ENCODE data around the gene GALM. TPM values are rescaled to one million over a fixed set of nuclear protein-coding genes. Genes with fewer than 3 reads are reported as not detected.

The GALM gene
- total RNA-seq, result 77.0 and 78.4 TPM in 2 replicates

DNA sequence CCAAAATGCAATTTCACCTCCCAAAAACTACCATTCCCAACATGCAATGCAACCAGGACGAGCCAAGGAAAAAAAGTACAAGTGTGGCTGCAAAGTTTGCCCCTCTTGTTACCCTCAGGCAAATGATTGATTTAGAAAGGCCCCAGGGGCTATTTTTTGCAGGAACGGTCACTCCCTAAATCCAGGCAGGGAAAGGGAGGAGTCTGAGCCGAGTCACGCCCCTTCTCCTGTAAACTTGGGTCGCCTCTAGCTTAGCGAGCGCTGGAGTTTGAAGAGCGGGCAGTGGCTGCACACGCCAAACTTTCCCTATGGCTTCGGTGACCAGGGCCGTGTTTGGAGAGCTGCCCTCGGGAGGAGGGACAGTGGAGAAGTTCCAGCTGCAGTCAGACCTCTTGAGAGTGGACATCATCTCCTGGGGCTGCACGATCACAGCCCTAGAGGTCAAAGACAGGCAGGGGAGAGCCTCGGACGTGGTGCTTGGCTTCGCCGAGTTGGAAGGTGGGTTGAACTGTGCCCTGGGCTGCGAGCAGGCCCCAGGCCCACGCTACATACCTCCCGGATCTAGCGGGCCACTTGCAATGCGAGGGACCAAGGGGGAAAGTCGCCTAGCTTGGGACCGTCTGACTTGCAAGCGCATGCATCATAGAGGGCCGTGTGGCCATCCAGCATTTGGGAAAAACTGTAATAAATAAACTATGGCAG lies at the start of gene GALM:
TSS of gene GALM (plus strand) at position 261 of the 702 bp plus-strand sequence. CDS start at position 309, 48 bp downstream.
- no peaks in the 10 kb centered on the region for H3K27me3 Mint-ChIP-seq (ENCODE audit: insufficient read depth)
- peaks cover 69% of the 10 kb centered on the region for H3K4me1 Mint-ChIP-seq (ENCODE audit: low read depth)
- intact Hi-C loops (cut with micrococcal nuclease), result loop anchor here (2.0 to 5.0 kb wide), 2 partner anchors 43 to 461 kb away; no protein-coding TSS in a partner anchor
- no peaks in the 10 kb centered on the region for H3K9me3 Mint-ChIP-seq
- H3K27ac Mint-ChIP-seq, result peak within 1 kb of the TSS; percentile 94
- H3K4me3 Mint-ChIP-seq, result peak within 1 kb of the TSS; percentile 93
- DNase-seq (ENCODE audit: low spot score), result peak; percentile 54
- H3K36me3 Mint-ChIP-seq (ENCODE audit: low read depth), result peaks cover 23% of the 10 kb centered on the region

DNA sequence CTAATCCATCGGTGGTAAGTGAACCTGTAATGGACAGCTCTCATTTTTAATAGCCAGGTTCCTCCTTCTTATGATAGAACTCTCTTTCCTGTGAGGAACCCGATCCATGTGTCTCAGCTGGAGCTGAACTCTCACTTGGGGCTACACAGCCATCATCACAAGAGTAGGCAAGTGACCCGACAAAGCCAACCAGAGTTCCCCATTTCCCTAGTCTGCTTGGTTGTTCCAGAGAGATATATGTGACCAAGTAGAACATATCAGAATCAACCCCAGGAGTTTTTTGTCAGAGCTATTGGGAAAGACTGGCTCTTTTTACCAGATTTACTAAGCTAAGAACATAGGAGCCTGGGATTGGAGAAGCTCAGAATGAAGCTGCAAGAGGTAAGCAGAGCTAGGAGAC lies 48.6 kb upstream of the GALM start:
- H3K4me1 Mint-ChIP-seq (ENCODE audit: low read depth), result peaks cover 47% of the 10 kb centered on the region
- H3K4me3 Mint-ChIP-seq, result no peak overlapping the region
- H3K27ac Mint-ChIP-seq, result no peak overlapping the region
- intact Hi-C loops (cut with micrococcal nuclease), result no loop called here
- H3K27me3 Mint-ChIP-seq (ENCODE audit: insufficient read depth), result peaks cover 2% of the 10 kb centered on the region
- H3K36me3 Mint-ChIP-seq (ENCODE audit: low read depth), result peaks cover 4% of the 10 kb centered on the region
- no peak for DNase-seq (ENCODE audit: low spot score)
- peaks cover 5% of the 10 kb centered on the region for H3K9me3 Mint-ChIP-seq

DNA sequence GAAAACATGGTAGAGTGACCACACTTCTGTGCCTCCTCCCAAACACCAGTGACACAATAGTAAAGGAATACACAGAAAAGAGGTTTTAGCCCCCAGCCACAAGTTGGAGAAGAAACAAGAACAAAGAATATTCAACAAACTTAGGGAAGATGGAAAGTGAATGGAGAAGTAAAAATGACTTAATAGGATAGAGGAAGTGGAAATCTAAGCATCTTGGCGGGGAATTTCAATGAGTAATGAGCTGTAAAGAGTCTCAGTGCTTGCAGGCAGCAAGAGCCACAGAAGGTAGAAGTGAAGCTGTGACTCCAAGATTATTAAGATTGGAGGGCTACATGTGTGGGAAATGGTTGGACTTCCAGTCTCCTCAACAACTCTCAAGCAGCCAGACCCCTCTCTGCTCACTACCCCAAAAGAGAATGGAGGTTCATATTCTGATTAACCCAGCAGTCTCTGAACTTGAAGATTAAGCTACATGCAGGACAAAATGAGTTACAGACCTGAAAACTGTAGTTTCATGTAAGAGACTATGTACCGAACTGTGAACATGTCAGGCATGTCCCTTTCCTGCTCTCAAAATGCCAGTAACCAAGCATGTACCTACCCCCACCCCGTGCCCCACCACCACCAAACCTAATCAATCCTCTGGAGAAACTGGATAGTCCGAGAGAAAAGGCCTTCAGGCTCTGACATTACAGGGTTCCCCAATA lies 46.3 kb upstream of the GALM start:
- H3K27me3 Mint-ChIP-seq (ENCODE audit: insufficient read depth), result peaks cover 2% of the 10 kb centered on the region
- intact Hi-C loops (cut with micrococcal nuclease), result loop anchor here (2.0 kb wide), 1 partner anchor 13 kb away; no protein-coding TSS in a partner anchor
- H3K4me3 Mint-ChIP-seq, result no peak overlapping the region
- no peak overlapping the region for H3K27ac Mint-ChIP-seq
- DNase-seq (ENCODE audit: low spot score), result no peak
- peaks cover 4% of the 10 kb centered on the region for H3K36me3 Mint-ChIP-seq (ENCODE audit: low read depth)
- H3K9me3 Mint-ChIP-seq, result peaks cover 5% of the 10 kb centered on the region
- peaks cover 31% of the 10 kb centered on the region for H3K4me1 Mint-ChIP-seq (ENCODE audit: low read depth)

DNA sequence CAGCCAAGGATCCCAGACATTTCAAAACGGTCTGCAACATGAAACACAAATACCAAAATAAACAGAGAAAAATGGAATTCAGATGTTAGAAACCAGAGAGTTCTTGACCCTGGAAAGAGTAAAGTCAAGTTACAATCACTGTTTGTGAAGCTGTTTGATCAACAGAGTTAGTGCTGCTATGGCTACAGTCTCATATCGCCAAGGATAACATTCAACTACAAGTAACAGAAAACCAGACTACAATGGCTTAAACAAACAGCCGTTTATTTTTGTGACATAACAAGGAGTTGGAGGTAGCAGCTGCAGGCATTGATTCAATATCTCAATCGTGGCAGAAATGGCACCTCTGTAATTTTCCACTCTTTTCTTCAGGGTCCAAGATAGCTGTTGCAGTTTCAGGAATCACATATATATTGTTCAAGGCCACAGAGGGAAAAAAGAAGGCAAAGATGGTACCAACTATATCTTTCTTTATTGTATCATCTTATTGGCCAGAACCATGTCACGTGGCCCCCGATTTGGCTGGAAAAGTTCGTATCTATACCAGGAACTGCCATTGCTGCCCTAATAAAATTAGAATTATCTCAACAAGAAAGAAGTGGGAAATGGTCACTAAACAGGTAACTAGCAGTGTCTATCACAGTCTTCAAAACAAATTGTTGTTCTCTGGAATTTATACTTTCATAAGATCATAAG lies 45.5 kb upstream of the GALM start:
- Mint-ChIP-seq H3K27ac (no peak overlapping the region), H3K27me3 (ENCODE audit: insufficient read depth) (peaks cover 2% of the 10 kb centered on the region), H3K4me1 (ENCODE audit: low read depth) (peaks cover 23% of the 10 kb centered on the region), H3K36me3 (ENCODE audit: low read depth) (peaks cover 4% of the 10 kb centered on the region), H3K4me3 (no peak overlapping the region), H3K9me3 (peaks cover 5% of the 10 kb centered on the region)
- intact Hi-C loops (cut with micrococcal nuclease), result no loop called here
- no peak for DNase-seq (ENCODE audit: low spot score)

DNA sequence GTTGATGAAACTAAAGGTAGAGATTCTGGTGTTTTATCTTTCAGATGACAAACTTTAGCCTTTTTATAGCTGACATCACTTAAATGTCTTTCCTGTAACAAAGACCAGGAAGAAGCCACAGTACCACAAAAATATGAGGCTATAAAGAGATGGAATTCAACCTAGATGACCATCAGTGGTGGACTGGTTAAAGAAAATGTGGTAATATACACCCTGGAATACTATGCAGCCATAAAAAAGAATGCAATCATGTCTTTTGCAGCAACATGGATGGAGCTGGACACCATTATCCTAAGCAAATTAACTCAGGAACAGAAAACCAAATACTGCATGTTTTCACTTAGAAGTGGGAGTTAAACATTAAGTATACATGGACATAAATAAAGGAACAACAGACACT lies 44.9 kb upstream of the GALM start:
- peaks cover 4% of the 10 kb centered on the region for H3K36me3 Mint-ChIP-seq (ENCODE audit: low read depth)

DNA sequence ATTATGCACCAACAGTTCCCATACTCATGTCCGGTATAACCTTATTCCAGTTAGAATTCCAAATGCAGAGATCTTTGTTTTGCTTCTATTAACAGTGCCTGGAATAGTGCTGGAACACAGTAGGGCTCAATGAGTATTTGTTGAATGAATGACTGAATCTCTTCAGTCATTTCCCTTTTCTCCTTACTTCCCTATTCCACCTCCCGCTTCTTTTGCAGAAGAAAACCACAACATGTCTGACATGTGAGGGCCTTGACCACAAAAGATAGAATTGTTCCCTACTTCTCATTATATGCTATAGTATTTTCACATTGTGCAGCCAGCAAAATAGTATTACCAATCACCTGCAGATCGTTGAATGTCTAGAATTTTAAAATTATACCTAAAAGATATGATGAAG lies 43.7 kb upstream of the GALM start:
- H3K27ac Mint-ChIP-seq, result no peak overlapping the region
- intact Hi-C loops (cut with micrococcal nuclease), result no loop called here
- H3K4me3 Mint-ChIP-seq, result no peak overlapping the region
- peaks cover 32% of the 10 kb centered on the region for H3K4me1 Mint-ChIP-seq (ENCODE audit: low read depth)
- no peak for DNase-seq (ENCODE audit: low spot score)
- H3K36me3 Mint-ChIP-seq (ENCODE audit: low read depth), result peaks cover 4% of the 10 kb centered on the region
- H3K9me3 Mint-ChIP-seq, result peaks cover 5% of the 10 kb centered on the region
- peaks cover 2% of the 10 kb centered on the region for H3K27me3 Mint-ChIP-seq (ENCODE audit: insufficient read depth)

More for the DNA sequence above, 44.9 kb upstream of the GALM start:
- Mint-ChIP-seq H3K4me3 (no peak overlapping the region), H3K27me3 (ENCODE audit: insufficient read depth) (peaks cover 2% of the 10 kb centered on the region), H3K9me3 (peaks cover 5% of the 10 kb centered on the region), H3K27ac (no peak overlapping the region), H3K4me1 (ENCODE audit: low read depth) (peaks cover 22% of the 10 kb centered on the region)
- no peak for DNase-seq (ENCODE audit: low spot score)
- intact Hi-C loops (cut with micrococcal nuclease), result no loop called here

DNA sequence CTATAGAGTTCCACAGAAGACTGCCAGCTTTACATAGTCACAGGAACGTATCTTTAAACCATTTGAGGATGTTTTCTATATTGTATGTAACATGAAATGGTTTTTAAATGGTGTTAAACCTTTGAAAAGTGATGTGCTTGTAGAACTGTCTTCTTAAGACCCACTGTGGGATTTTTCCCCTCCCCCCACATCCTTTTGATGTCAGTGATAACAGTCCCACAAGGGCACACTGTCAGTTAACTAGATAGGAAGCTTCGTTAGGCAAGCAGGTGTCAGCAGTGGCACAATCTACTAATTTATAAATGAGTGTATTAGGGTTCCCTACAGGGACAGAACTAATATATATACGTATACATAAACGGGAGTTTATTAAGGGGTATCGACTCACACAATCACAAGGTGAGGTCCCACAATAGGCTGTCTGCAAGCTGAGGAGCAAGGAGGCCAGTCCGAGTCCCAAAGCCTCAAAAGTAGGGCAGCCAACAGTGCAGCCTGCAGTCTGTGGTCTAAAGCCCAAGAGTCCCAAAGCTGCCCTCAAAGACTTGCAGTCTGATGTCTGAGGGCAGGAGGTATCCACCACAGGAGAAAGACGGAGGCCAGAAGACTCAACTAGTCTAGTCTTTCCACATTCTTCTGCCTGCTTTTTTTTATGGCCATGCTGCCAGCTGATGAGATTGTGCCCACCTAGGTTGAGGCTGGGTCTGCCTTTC lies 39.4 kb upstream of the GALM start:
- Mint-ChIP-seq H3K4me3 (no peak overlapping the region), H3K27ac (no peak overlapping the region)

DNA sequence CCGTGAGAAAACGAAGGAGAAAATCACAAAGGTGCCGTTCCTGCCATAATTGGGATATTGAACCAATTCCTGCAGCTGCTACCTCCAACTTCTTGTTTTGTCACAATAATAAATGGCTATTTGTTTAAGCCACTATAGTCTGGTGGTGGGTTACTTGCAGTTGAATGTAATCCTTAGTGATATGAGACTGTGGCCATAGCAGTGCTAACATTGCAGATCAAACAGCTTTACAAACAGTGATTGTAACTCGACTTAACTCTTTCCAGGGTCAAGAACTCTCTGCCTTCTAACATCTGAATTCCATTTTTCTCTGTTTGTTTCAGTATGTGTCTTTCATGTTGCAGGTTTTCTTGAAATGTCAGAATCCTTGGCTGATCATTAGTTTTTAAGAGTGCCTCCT lies 38.5 kb upstream of the GALM start:
- Mint-ChIP-seq H3K9me3 (peaks cover 4% of the 10 kb centered on the region), H3K4me3 (no peak overlapping the region), H3K4me1 (ENCODE audit: low read depth) (peaks cover 22% of the 10 kb centered on the region), H3K27me3 (ENCODE audit: insufficient read depth) (no peaks in the 10 kb centered on the region), H3K36me3 (ENCODE audit: low read depth) (no peaks in the 10 kb centered on the region), H3K27ac (no peak overlapping the region)
- intact Hi-C loops (cut with micrococcal nuclease), result no loop called here
- DNase-seq (ENCODE audit: low spot score), result no peak

More for the DNA sequence above, 39.4 kb upstream of the GALM start:
- H3K27me3 Mint-ChIP-seq (ENCODE audit: insufficient read depth), result peaks cover 2% of the 10 kb centered on the region
- peak; percentile 25 for DNase-seq (ENCODE audit: low spot score)
- intact Hi-C loops (cut with micrococcal nuclease), result no loop called here
- no peaks in the 10 kb centered on the region for H3K36me3 Mint-ChIP-seq (ENCODE audit: low read depth)
- H3K4me1 Mint-ChIP-seq (ENCODE audit: low read depth), result peaks cover 26% of the 10 kb centered on the region
- peaks cover 4% of the 10 kb centered on the region for H3K9me3 Mint-ChIP-seq

DNA sequence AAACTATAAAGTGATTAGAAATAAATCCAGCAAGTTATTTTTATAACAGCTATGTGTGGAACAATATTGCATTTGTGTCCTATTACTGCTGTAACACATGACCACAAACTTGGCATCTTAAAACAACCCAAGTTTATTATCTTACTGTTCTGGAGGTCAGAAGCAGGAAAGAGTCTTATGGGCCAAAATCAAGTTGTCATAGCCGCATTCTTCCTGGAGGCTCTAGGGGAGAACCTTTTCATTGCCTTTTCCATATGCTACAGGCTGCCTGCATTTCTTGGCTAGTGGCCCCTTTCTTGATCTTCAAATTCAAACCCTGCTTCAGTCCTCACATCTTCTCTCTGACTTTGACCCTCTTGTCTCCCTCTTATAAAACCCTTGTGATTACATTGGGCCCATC lies 36.2 kb upstream of the GALM start:
- H3K27me3 Mint-ChIP-seq (ENCODE audit: insufficient read depth), result no peaks in the 10 kb centered on the region
- H3K4me3 Mint-ChIP-seq, result no peak overlapping the region
- H3K4me1 Mint-ChIP-seq (ENCODE audit: low read depth), result peaks cover 34% of the 10 kb centered on the region
- no peak overlapping the region for H3K27ac Mint-ChIP-seq
- H3K36me3 Mint-ChIP-seq (ENCODE audit: low read depth), result peaks cover 2% of the 10 kb centered on the region
- intact Hi-C loops (cut with micrococcal nuclease), result no loop called here
- peaks cover 4% of the 10 kb centered on the region for H3K9me3 Mint-ChIP-seq
- DNase-seq (ENCODE audit: low spot score), result no peak

DNA sequence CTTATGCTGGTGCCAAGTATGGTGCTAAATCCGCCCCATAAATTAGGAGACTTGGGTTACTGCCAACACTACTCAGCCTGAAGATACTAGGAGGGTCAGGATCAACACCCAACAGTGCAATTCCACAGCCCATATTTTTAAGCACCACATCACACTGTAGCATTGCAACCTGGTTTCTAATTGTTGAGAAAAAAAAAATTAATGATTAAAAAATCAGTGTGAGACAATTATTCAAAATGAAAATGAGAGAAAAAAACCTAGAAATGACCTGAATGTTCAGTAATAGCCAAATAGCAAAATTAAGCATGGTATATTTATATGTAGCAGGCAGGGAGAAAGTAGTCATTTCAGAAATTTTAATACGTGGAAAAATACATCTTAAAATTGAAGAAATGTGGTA lies 33.9 kb upstream of the GALM start:
- Mint-ChIP-seq H3K4me3 (no peak overlapping the region), H3K9me3 (peaks cover 4% of the 10 kb centered on the region), H3K36me3 (ENCODE audit: low read depth) (peaks cover 2% of the 10 kb centered on the region), H3K27ac (no peak overlapping the region), H3K4me1 (ENCODE audit: low read depth) (peaks cover 37% of the 10 kb centered on the region), H3K27me3 (ENCODE audit: insufficient read depth) (no peaks in the 10 kb centered on the region)
- DNase-seq (ENCODE audit: low spot score), result no peak
- intact Hi-C loops (cut with micrococcal nuclease), result loop anchor here (2.0 kb wide), 1 partner anchor 13 kb away; no protein-coding TSS in a partner anchor

DNA sequence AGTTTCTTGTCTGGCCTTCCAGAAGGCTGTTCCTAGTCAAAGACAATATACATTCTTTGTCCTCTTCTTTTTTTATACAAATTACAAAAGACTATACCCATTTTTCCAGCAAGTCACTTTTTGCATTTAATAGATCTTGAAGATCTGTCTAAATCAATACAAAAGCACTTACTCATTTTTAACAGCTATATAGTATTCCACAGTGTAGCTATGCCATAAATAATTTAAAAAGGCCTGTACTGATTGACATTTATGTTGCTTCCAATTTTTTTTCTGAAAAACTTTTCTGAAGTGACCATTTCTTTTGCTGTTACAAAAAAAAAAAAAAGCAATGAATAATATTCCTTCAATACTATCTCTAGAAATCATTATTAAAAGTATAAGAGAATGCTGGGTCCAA lies 32.9 kb upstream of the GALM start:
- no peak overlapping the region for H3K4me3 Mint-ChIP-seq
- H3K9me3 Mint-ChIP-seq, result peaks cover 4% of the 10 kb centered on the region
- intact Hi-C loops (cut with micrococcal nuclease), result loop anchor here (2.0 kb wide), 1 partner anchor 14 kb away; no protein-coding TSS in a partner anchor
- H3K36me3 Mint-ChIP-seq (ENCODE audit: low read depth), result peaks cover 2% of the 10 kb centered on the region
- H3K27me3 Mint-ChIP-seq (ENCODE audit: insufficient read depth), result no peaks in the 10 kb centered on the region
- DNase-seq (ENCODE audit: low spot score), result no peak
- peaks cover 34% of the 10 kb centered on the region for H3K4me1 Mint-ChIP-seq (ENCODE audit: low read depth)
- no peak overlapping the region for H3K27ac Mint-ChIP-seq

DNA sequence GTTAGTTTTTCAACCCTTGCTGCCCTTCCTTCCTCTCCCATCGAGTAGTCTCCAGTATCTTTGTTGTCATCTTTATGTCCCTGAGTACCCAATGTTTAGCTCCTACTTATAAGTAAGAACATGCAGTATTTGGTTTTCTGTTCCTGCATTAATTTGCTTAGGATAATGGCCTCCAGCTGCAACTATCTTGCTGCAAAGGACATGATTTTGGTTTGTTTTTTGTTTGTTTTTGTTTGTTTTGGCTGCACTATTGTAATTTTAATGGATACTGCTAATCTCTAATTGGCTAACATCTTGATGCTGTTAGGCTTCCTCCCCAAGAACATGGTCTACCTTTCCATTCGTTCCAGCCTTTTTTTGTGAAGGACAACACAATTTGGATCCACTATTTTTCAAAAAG lies 32.0 kb upstream of the GALM start:
- H3K4me3 Mint-ChIP-seq, result no peak overlapping the region
- peaks cover 2% of the 10 kb centered on the region for H3K36me3 Mint-ChIP-seq (ENCODE audit: low read depth)
- peaks cover 43% of the 10 kb centered on the region for H3K4me1 Mint-ChIP-seq (ENCODE audit: low read depth)
- peaks cover 4% of the 10 kb centered on the region for H3K9me3 Mint-ChIP-seq
- no peak for DNase-seq (ENCODE audit: low spot score)
- H3K27ac Mint-ChIP-seq, result no peak overlapping the region
- no peaks in the 10 kb centered on the region for H3K27me3 Mint-ChIP-seq (ENCODE audit: insufficient read depth)
- intact Hi-C loops (cut with micrococcal nuclease), result loop anchor here (2.0 kb wide), 2 partner anchors 15 to 19 kb away; no protein-coding TSS in a partner anchor

All from activated T-helper 1 cell treated with anti-CD3 and anti-CD28 coated beads, Interleukin-12 subunit alpha, Interleukin-12 subunit beta, Interleukin-2, Interleukin-4 antibody, amounts not matched to agents 30 ng/mL and 10 ng/mL and 1 ng/mL, durations not matched to agents 14 hours and 24 hours and 36 hours (primary cell).